Gastrocnemius medialis (tissue), 4 donors: ENCODE results near the gene SMURF1.

Source experiments
- POLR2A ChIP-seq, 2 donors: fragments of 450-650 bp; IDR thresholded peaks; one replicate each; pipeline ENCODE4 v1.6.1; 2017; ENCODE audit warnings: antibody characterized with exemption in 2 of 2, mild to moderate bottlenecking in 2 of 2, moderate library complexity in 2 of 2
- TF ChIP-seq, protein P1 (sequence below), 5 experiments: fragments of 450-650 bp in 3 of 5; fragments of 200-600 bp in 2 of 5; sonication (generic) in 2 of 5; IDR thresholded peaks in 4 of 5; conservative IDR thresholded peaks in 1 of 5; 1 replicate in 4 of 5; 2 replicates in 1 of 5; pipeline ENCODE4 v1.5.1; 2016 to 2019; ENCODE audit warnings: antibody characterized with exemption in 5 of 5, mild to moderate bottlenecking in 3 of 5, moderate library complexity in 3 of 5

GRCh38 chr7:99000196-99000903 is 143.6 kb downstream of the SMURF1 start:
- TF ChIP-seq, protein P1, sequence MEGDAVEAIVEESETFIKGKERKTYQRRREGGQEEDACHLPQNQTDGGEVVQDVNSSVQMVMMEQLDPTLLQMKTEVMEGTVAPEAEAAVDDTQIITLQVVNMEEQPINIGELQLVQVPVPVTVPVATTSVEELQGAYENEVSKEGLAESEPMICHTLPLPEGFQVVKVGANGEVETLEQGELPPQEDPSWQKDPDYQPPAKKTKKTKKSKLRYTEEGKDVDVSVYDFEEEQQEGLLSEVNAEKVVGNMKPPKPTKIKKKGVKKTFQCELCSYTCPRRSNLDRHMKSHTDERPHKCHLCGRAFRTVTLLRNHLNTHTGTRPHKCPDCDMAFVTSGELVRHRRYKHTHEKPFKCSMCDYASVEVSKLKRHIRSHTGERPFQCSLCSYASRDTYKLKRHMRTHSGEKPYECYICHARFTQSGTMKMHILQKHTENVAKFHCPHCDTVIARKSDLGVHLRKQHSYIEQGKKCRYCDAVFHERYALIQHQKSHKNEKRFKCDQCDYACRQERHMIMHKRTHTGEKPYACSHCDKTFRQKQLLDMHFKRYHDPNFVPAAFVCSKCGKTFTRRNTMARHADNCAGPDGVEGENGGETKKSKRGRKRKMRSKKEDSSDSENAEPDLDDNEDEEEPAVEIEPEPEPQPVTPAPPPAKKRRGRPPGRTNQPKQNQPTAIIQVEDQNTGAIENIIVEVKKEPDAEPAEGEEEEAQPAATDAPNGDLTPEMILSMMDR (IDR thresholded peaks at IDR 0.05 in 4 of 5, conservative IDR thresholded peaks at IDR 0.05 in 1 of 5) = no peak
- TF ChIP-seq POLR2A (IDR thresholded peaks at IDR 0.05) = no peak
